EL (cell line): ENCODE data around the gene SCAANT1.

ENCODE experiments used
- DNase-seq: peaks from one replicate; pipeline ENCODE4 v3.0.0-alpha.2; 2016

The SCAANT1 gene

DNA sequence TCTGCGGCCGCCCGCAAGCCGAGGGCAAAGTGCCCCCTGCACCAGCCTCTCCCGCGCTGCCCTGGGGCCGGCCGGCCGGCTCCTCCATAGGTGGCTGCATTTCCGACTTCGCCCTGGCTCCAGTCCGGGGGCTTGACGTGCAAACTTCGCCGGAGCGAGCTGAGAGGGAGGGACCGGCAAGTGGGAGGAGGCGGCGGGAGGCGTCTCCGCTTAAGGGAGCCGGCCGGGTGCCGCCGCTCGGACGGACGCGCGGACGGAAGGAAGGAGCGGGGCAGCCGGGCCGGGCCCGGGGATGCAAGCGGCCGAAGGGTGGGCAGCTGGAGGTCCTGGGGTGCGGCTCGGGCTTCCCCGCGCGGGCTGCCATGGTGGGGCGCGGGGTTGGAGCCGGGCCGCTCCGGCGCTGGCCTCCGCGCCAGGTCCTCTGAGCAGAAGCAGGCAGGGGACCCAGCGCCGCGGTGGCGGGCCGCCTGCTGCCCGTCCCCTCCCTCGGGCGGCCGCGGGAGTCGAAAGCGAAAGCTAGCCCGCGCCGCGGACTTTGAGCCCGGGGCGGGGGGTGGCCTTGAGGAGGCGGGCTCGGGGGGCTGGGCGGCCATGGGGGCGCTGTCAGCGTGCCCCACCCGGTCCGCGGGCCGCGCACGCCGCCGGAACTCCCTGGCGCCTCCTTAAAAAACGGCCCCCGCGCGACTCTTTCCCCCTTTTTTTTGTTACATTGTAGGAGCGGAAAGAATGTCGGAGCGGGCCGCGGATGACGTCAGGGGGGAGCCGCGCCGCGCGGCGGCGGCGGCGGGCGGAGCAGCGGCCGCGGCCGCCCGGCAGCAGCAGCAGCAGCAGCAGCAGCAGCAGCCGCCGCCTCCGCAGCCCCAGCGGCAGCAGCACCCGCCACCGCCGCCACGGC lies at the start of gene SCAANT1:
Gene SCAANT1, minus strand, starts transcription at position 511 of the 895 bp plus-strand sequence.
- DNase-seq = peak; percentile 90

DNA sequence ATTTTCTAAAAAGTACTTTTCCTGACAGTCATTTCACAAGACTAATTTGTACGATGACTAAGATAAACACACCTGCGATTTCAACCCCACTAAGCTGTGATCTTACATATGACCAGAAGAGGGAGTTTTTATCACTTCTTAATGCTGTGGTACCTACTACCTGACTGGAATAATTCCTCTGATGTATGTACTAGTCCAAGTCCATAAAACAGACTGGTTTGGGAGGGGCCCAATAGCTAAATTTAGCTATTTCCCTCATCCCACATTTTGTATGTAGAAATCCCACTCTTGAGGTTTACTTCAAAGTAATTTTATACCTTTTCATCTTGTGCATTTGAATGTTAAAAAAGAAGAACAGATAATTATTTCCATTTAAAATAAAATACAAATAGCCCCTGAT lies 49.7 kb upstream of the SCAANT1 start:
- peak; percentile 21 for DNase-seq

DNA sequence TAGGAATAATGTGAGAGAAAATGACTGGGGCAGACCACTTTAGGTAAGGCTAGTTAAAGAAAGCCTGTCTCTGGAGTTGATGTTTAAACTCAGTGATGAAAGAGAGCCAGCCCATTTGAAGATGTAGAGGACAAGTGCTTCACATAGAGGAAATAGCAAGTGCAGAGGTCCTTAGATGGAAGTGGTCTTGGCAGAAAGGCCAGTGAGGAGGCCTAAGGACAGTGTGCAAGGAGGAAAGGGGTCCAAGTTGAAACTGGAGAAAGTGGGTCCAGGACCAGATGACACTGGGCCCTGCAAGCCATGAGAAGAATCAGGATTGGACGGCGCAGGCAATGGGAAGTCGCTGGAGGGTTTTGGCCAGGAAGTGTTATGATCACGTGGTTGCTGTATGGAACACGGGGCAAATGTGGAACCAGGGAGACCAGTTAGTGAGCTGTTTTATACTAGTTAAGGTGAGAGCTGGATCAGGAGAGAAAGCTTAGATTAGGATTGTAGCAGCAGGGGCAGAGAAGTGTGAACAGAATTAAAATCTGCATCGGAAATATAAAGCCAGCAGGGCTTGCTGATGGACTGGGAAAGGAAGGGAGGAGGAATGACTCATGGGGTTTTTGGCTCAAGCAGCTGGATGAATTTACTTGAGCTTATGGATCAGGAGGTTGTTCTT lies 48.0 kb upstream of the SCAANT1 start:
- DNase-seq = peak; percentile 72

DNA sequence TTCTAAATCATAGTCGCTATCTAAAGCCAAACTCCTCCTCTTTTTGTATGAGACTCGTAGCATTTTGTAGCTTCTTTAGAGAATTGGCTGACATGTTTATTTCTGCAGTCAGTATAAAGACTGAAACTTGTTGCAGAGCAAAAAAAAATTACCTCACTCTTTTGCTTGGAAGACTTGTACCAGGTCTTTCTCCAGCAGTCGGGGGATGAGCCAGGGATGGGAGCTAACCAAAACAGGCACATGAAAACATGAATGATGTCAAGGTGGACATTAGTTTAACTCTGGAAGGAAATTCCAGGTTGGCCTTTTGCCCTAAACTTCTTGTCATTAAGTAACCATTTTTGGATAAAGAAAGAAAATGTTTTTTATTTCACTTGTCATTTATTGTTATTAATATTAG lies 47.0 kb upstream of the SCAANT1 start:
- DNase-seq = no peak

DNA sequence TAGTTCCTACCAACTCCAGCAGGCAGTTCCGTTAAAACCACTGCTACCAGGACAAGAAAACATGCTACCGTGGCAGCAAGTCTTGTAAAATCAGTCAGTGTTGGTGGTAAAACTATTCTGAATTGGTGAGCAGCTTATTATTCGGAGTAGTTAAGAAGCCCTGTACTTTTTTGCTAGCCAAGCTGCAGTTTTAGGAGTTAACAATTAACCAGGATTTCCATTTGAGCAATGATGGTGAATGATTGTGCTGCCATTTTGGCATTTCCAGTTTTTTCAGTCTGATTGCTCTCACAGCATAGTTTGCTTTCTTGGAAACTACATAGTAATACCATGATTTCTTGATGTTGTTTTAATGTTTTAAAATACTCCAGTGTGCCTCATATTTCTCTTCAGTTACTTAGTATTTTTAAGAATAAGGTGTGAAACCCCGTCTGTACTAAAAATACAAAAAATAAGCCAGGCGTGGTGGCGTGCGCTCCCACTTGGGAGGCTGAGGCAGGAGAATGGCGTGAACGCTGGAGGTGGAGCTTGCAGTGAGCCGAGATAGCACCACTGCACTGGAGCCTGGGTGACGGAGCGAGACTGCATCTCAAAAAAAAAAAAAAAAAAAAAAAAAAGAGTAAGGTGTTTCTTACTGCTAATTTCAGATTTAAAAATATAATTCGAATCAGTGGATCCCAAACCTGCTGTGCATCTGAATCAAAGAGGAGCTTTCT lies 43.8 kb upstream of the SCAANT1 start:
- DNase-seq = no peak

DNA sequence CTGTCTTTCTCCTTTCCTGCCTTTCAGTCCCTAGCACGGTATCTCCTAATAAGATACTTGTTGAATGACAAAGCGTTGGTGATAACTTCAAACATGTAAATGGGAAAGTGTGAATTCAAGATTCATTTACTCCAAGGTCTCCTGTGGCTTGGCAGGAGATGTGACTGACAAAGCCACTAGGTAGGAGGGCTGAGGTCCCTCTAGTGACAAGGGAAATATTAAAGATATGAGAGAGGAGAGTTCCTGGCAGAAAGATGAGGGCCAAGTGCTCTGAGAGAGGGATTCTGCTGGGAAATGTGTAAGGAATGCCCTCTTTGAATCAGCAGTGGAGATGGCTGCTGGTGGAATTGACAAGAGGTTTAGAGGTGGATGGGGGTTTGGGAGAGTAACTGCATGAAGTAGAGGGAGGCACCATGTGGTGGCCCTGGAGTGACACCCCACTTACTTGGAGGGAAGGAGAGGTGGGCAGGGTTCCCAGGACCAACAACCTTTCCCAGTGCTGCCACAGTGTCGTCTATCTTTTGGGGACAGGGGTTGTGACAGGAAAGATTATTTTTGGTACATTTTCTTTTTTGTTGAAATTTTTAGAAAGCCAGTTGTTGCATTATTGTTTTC lies 43.0 kb upstream of the SCAANT1 start:
- no peak for DNase-seq

DNA sequence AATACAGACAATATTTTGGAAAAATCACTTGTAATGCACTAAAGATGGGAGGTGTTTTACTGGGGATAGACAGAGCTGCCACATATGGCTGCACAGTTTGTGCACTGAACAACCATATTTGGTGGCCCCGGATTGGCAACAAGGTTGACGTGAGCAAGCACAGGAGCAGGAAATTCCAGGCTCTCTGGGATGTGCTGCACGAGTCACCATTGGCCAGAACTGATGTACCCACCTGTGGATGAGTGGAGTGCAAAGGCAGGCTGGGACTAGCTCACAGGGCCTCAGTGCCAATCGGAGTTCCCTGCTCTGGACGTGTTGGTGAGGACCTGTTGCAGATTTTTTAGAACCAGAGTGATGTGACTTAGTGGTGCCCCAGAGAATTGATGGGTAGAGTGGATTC lies 42.0 kb upstream of the SCAANT1 start:
- DNase-seq = peak; percentile 43

DNA sequence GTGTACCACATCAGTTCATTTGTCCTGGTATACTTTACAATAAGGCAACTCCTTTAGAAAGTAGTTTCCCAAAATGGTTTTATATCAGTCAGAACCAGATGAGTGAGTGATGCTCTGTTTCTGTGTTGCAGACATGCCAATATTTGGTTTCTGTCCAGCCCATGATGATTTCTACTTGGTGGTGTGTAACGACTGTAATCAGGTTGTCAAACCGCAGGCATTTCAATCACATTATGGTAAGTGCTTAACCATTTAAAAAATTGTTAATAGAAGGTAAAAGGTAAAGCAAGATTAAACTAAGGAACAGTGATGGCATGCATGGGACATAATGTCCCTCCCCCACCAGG lies 40.0 kb upstream of the SCAANT1 start:
- DNase-seq = no peak

DNA sequence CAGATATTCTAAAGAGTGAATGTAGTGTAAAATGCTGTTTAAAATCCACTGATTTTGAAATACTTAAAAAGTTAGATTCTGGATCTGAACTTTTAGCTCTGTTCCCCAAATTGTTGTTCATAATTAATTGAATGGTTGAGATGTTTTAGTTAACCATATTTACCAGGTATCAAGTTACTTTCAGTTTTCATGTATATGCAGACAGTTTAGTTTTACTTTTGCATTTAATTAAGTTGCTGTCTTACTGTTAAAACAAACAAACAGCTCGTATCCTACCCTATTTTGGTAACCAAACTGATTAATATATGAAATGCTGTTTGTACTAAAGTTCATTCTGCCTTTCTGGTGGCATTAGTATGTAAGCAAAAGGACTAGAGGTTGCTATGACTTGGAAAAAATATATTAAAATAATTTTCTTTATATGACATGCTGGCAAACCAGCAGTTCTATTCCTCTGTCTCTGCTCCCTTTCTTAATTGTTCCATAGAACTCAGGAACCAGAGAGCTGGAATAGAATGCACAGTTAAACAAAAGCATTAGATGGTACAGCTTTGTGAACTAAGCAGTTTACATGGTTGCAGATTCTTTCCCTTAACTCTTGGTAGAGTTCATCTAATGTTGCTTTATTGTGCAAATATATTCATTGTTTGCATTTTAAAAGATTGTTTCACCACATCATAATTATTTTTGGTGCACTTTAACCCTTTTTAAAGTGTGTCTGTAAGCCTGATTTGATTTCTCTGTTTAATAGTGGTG lies 39.5 kb upstream of the SCAANT1 start:
- no peak for DNase-seq

DNA sequence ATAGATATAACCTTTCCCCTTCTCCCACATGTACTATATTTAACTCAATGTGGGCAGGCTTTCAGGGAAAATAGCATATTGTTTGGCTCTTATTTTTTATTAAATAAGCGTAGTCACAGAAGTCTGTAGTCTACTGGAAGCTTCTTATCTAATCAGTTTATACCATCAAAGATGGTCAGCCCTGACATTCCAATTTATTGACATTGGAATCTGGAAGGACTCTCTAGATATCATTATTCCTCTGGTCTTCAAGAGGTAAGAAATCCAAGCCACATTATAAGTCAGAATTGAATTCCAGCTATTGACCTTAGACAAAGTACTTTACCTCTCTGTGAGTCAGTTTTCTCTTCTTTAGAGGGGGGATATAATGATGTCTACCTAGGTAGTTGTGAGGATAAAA lies 38.5 kb upstream of the SCAANT1 start:
- DNase-seq = peak; percentile 19

DNA sequence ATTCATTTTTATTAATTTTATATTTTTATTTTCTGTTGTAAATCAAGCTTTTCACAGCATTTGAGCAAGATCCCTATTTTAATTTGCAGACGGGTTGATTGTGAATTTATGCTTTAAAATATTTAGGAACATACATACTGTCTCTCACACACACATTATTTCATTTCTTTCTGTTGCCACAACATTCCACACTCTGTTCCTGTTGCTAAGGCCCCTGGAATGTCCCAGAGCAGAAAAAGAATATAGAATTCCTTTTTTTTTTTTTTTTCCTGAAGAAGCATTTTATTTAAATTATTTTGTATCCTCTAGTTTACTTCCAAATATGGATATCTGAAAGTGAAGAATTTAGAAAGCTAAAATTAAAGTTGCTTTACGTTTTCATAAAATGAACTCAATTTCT lies 36.8 kb upstream of the SCAANT1 start:
- DNase-seq = peak; percentile 62

DNA sequence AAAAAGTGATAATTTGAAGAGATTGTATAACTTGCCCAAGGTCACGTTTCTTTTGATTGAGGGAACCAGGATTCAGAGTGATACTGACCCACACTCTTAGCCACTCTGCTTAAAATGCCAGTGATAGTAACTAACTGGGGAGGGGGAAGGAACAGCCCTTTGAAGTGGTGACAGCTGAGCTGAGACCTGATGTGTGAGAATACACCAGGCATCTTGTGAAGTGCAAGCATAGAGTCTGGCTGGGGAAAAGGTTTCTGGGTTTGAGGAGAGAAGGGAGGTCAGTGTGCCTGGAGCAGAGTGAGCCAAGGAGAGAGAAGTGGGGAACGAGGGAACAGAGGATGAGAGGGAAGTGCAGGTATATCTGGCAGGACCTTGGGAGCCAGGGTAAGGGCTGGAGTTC lies 35.4 kb upstream of the SCAANT1 start:
- no peak for DNase-seq

DNA sequence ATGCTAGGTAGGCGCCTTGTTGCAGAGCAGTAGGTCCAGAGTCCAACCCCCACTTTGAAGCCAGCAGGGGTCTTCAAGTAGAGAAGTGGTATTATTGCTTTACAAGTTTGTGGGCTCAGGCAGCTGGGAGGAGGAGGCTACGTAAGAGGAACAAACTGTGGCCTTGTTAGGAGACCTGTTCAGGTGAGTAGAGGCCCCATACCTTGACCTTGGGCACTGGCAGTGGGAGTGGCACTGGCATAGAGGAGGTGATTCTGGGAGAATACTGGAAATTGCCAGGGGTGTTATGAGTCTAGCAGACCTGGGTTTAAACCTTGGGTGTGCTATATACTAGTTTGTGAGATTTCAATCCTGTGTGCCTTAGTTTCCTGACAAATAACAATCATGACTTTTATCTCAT lies 34.6 kb upstream of the SCAANT1 start:
- no peak for DNase-seq

DNA sequence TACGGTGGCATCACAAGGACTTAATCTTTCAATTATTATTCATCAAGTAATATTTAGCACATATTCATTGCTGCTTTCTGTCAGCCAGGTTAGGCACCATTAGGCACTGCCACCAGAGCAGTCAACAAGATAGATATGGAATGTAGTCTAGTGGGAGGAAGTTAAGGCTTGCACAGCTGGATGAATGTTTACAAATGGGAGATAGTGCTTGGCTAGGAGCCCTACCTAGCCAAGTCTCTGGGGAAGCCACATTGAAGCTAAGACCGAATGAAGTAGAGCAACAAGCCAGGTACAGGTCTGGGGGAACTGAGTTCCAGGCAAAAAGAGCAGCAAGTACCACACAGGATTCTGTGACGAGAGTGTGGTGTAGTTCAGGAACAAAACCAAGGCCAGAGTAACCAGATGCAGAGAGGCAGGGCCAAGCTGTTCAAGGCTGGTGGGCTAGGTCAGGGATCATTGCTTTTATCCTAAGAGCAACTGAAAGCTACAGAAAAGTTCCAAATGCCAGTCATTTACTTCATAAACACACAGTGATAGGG lies 33.4 kb upstream of the SCAANT1 start:
- DNase-seq = no peak

DNA sequence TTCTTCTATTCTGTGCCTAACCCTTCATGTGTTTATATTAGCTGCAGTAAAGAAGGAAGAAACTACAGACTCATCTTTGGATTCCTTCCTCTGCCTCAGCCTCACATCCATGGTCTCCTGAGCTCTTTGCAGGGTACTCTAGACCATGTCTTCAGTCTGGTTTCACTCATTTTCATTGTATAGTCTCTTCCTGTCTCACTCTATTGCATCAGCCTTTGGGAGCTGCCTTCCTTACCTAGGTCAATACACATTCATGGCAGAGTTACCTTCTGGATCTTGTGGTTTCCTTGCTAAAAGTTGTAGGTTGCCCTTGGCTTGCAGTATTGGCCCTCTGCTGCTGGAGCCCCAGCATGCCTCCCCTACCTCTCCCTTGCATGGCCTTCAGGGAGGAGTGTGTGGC lies 31.5 kb upstream of the SCAANT1 start:
- DNase-seq = no peak

DNA sequence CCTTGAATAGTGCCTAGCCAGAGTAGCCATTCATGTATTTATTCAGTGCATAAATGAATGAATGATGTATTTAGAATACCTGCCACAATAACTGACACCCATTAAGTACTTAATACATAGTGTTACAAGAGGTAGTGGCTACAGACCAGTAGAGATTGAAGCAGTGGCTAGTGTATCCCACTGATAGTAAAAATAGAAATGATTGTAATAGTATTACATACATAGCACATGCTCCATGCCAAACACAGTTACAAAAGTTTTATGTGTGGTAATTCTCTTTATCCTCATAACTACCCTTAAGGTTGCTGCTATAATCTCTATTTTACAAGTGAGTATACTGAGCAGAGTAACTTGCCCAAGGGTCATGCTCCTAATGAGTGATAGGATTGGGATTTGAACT lies 30.3 kb upstream of the SCAANT1 start:
- DNase-seq = no peak

DNA sequence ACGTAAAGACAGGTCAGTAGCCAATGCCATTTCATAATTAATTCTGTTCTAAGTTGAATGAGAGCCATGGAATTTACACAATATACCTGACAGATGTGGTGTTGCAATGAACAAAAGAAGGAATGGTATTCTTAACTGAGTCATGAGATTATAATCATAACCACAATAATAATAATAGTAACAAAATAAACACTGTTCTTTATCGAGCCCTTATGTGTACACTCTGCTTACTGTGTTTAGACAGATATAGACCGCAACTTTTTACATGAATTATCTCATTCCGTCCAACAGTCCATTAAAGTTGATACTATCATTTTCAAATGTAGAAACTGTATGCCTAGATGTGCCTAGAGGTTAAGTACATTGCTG lies 28.2 kb upstream of the SCAANT1 start:
- peak; percentile 26 for DNase-seq

DNA sequence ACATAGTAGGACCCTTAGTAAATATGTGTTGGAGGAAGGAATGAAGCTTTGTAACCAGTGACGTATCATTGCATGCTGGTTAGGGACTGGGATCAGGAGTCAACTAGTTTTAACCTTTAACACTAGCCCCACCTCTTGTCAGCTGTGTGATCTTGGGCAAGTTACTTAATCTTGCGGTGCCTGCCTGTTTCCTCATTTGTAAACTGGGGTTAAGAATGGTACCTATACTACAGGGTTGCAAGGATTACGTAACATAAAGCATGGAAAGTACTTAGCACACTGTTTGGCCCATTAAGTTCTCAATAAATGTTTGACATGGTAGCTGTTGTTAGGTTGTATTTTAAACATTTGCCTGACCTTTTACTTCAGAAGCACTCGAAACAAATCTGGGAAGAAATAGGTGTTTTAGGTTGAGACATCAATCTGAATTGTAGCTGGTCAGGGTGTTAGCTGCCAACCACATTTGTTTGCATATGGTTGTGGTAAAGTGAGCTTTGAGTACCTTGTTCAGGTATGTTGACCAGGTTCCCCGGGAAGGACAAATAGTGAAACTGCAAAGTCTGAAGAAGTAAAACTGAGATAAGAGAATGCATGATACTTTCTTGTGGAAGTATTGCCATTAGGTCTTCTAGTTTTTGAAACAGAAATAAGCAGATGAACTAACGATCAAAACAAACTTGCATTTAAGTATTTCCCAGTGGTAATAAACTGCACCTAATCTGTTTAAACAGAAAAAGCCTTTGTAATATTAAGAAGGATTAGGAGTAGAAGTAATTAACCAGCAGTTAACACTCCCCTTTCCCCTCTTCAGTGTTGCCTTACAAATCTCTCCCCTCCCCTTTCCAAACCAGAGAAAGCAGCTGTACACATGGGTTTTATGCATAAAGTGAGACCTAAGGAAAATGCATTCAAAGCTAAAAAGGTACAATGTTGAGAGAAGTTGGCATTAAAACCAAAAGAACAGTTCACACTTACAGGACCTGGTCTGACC lies 25.8 kb upstream of the SCAANT1 start:
- no peak for DNase-seq

DNA sequence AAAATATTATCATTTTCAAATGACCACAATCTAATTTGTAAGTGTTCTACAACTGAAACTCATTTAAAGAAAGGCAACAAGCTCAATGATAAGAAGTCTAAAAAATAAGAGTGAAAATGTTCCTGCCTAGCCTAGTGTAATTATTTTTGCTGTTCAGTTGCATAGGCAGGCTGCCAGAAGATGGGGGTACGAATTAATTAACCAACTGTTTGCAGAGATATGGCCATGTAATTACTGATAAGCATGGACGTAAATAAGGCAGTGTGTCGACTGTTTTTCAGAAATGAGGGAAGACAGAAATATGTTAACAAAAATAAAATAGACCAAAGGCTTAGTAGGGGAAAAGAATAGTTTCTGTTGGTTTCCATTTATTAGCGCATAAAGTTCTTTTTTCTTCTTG lies 24.7 kb upstream of the SCAANT1 start:
- DNase-seq = no peak

DNA sequence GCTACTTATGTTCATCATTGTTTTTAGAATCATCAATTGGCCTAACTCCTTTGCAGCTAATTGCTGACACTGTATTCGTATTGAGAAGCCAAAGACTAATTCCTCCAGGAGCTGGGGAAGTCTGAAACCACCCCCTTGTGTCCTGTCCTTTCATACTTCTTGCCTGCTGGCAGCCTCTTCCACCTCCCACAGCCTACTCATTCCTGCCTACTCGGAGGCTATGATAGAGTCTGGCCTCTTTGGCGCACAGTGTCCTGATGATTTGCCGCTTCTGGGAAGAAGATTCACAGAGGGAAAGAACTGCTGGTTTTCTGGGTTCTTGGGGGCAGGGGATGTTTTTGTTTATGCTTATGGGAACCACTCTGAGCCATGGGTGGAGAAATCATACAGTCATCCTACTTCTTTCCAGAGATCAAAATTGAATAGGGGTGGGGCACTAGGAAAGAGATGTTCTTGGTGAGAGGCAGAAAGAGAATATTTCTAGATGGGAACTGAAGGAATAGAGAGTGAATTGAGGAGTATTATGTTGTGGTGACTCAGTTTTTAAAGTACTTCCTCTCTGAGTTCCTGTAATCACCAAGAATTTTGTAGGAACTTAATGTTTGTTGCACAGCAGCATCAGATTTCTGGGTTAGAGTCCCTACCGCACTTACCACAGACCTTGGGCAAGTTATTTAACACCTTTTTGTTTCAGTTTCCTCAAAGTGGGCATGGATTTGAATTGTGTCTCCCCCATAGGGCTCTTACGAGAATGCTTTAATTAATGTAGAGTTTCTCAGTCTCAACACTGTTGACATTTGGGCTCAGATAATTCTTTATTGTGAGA lies 22.1 kb upstream of the SCAANT1 start:
- peak; percentile 28 for DNase-seq
